NCI-H526 treated with DMSO at 0.1 percent for 48 hours (cell line): Measurements from ENCODE around the gene MYB.

Experiments
- DNase-seq: peaks from one replicate; lab custom pipeline; 2025; lab: John Stamatoyannopoulos, UW

Gene MYB

DNA sequence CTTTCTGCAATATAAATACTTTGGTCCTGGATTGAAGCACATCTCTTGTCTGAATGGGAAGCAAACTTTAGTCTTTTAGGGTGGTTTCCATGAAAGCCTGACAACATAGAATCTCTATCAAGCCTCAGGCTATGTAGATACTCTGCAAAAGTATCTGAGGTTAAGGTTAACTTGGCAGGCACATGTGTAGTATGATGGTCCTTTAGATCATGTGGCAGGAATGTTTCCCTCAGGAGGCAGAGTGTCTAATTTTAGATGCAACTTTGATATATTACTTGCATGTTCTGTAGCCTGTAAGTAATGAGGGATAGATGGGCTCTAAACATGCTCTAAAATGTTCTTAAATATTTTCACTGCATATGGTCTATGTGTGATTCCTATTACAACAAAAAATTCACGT, 8.2 kb downstream of the MYB start:
- no peak for DNase-seq

DNA sequence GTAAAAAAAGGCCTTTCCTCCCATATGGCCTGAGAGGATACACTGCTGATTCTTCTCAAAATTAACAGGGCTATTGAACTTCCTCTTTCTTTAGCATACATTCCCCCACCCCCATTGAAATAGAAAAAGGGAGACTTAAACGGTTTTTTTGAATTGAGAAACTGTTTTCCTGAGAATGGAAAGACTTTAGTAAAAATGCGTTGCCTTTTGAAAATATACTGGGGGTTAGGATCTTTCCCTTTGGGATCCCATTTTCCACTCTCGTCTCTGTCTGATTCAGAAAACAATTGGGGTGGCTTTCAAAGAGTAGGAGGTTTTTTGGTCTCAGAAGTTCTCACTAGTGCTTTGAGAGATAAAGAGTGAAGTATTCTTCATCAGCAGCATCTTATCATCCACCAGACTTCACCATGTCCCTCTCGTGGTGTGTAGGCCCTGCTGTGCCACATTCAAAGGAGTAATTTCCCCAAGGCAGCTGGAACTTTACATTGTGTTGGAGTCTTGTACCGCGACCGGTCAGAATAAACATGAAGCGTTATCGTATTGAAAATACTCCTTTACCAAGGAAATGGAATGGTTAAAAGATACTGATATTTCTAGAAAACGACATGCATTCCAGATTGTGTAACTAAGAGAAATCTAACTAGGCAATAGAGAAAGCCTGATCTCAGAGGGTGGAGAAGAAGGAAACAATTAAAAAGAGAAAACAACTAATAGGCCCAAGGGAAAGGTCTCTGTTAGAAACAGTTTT, 10.6 kb downstream of the MYB start:
- no peak for DNase-seq

DNA sequence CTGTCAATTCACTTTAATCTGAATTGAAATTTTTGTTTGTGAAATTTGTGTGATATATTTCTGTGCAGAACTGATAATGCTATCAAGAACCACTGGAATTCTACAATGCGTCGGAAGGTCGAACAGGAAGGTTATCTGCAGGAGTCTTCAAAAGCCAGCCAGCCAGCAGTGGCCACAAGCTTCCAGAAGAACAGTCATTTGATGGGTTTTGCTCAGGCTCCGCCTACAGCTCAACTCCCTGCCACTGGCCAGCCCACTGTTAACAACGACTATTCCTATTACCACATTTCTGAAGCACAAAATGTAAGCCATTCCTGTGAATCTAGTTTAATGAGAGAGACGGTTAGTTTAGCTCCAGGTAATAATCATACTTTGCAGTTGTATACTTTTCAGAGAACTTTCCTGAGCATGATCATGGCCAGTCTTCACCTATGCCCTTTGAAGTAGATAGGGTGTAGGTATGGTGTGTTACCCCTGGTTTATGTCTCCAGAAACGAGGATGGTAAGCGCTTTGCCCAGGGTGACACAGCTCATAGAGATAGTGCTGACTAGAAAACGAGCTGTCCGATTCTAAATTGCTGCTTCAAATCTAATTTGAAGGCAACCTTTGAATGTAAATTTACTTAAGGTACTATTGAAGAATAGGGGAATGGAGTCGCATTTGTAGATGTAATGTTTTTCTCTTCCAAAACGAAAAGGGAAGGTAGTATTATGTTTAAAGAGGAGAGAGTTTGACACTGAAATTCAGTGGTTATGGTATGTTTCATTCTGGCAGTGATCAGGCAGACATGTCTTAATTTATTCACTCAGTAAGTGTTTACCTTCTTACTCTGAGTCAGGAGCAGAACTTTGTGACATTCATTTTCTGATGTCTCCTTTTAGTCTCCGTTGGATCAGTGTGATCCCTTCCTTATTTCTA, 11.4 kb downstream of the MYB start:
- peak; percentile 100 for DNase-seq

DNA sequence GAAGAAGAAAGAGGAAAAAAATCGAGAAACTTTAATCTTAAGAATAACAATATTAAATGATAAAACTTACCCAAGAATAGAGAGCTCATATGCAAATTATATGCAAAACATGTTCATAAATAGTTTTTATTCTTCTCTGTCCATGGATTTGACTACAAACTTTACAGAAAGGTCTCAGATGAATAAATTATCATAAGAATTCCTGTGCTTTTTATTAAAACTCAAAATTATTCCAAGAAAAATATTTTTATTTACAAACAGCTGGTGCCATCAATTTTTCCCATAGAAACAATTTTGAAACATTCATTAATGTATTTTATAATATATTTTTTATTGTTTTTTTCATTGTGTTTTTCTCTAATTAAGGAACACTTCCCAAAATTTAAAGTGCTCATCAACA, 12.1 kb downstream of the MYB start:
- DNase-seq, result peak; percentile 100

DNA sequence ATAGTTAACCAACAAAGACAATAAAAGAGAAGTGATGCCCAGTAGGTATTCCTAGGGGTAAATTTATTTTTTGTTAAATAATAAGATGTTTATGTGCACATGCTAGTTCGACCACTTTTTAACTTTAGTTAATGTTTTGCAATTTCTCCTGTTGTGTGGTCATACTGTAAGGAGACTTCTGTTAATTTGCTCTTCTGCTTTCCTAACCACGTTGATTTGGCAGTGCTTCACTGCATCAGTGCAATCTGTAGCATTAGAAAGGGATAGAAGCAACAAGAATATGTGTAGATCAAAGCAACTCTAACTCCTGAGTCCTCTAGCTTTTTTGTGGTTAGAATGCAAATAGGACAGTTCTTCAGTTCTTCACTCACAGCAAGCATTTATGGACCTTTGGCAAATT, 13.9 kb downstream of the MYB start:
- DNase-seq, result no peak

DNA sequence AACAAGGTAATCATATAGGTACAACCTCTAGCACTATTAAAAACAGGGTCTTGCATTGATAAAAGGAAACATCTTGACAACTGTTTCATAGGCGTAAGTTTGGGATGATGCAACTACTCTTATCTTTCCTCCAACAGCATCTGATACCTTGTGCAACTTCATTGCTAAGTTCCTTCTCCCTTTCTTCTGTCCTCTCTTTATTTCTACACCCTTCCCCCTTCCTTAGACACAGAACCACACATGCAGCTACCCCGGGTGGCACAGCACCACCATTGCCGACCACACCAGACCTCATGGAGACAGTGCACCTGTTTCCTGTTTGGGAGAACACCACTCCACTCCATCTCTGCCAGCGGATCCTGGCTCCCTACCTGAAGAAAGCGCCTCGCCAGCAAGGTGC, 14.4 kb downstream of the MYB start:
- DNase-seq, result no peak

DNA sequence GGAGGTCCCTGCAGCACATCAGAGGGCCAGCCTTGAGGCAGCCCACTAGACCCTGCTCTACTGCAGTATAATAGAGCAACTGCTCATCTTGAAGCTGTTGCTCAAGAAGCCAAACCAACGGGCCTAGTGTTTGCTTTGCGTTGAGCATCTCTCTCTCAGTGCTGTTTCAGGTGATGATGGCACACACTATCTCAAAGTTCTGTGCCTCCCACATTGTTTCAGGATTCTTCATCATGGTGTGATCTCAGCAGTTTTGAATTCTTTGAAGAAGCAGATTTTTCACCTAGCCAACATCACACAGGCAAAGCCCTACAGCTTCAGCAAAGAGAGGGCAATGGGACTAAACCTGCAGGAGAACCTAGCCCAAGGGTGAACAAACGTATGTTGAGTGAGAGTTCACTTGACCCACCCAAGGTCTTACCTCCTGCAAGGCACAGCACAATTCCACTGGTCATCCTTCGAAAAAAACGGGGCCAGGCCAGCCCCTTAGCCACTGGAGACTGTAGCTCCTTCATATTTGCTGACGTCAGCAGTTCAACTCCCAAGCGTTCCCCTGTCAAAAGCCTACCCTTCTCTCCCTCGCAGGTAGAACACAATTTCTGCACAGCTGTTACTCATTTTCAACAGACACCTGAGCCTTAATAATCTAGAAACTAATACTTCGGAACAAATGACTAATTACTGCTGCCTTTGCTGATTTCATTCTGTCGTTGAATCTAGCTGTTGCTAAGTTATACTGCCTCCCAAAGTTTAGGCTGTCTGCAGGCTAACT, 15.8 kb downstream of the MYB start:
- DNase-seq, result no peak

DNA sequence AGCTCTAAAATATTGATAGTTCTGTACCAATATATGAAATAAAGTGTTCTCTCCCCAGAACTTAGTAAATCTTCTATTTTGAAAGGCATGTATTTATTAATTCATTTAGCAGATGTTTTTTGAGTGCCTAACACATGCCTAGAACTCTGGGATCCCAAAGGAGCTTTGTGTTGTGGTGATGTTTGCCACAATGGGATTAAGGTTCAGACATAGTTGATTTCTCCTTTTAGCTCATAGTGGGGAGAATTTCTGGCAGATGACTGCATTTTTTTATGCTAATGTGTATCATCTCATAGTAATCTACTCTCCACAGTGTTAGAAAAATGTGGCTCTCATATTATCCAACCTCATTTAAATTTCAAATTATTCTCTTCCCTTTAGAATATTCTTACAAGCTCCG, 21.7 kb downstream of the MYB start:
- DNase-seq, result peak; percentile 99

DNA sequence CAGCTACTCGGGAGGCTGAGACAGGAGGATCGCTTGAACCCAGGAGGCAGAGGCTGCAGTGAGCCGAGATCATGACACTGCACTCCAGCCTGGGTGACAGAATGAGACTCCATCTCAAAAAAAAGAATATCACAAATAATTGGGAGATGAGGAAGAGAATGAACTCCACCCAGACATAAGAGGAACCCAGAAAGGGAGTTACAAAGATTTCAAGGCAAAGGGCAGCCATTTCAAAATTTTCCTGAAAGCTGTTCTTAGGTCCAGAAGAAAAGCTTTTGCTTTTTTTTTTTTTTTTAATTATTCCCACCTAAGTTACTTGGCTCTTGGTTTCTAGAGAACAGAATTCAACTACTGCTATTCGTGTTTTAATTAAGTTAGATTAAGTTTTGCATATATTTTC, 23.8 kb downstream of the MYB start:
- no peak for DNase-seq

DNA sequence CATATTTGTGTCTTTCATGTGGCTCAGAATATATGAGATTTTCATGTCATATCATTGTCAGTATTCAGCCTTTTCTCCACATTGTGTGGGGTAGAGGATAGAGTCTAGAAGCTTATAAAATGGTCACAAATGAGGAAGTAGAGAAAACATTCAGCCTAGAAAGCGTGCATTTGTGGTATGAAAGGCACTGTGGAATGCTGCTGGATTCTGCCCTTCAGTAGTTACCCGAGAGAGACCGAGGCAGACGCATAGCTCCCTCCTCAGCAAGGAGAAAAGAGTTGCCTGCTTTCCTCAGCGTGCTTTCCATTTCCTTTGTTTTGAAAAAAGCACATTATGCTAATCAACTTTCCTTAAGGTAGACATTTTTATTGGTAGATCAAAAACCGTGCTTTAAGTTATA, 28.7 kb downstream of the MYB start:
- no peak for DNase-seq

DNA sequence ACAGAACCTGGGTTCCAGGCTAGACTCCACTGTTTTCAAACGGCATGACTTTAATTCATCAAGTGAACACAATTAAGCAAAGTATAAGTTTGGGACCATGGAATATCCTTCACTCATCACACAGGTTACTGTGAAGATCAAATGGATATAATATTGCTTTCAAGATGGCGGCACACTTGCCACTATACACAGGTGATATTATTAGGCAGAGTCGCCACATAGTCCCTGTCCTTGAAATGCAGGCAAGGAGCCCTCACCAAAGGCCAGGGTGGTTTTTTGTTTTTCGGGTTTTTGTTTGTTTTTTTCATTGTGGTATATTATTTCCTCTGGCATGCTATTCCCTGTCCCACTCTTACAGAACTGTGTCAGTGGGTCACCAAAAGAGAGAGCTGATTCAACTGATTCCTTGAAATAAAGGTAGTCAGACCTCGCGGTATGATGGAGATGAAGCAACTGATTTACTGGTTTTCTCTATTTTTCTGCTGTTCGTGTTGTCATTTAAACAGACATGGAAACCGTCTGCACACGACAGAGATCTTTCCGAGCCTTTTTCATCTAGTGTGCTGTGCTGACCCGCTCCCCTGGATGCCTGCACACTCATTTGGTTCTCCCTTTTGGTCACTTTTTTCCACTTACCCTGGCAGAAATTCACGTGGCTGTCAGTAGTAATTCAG, 29.7 kb downstream of the MYB start:
- no peak for DNase-seq

DNA sequence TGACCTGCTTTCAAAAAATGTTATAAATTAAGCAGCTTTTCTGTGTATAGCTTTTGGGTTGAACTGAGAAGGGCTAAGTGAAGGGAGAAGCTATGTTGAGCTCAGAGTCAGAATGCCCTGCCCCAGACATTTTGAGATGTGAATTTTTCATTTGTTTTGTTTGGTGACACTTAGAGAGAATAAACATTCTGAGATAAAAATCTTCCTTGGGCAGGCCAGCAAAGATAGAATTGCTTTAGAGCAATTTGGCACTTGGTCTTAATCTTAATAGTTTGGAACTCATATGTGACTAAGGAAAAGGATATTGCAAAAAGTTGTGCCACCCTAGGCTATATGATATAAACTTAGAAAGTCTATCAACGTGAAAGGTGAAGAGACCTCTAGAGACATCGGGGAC, 30.2 kb downstream of the MYB start:
- DNase-seq, result no peak

DNA sequence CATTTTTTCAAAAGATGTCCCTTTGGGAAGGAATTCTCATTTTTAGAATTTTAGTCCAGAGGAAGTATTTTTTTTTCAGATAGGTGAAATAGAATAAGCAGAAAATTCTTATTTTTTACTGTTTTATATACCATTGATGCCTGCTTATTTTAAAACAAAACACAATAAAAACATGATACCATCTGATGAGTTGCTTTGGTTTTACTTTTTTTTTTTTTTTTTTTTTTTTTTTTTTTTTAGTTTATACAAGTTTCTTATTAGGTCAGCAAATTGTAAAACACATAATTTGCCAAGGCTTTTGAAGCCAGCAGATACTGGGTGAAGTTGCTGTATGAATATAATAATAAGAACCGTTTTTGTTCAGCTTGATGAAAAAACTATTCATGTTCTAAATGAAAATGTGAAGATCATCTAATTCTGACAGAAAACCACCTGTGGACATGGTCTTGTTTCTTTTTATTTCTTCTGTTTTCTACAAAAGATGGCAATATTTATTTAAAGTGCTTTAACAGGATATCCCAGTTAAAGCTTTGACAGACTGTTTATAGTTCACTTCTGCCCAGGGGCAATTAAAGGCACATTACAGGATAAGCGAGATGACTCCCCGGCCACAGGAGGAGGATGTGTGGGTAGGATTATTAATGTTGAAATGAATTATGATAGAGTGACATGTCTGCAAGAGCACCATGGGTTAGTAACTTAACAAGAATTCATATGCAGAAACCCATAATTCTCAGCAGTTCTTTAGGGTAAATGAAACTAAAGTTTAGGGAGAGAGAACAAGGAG, 31.1 kb downstream of the MYB start:
- no peak for DNase-seq

DNA sequence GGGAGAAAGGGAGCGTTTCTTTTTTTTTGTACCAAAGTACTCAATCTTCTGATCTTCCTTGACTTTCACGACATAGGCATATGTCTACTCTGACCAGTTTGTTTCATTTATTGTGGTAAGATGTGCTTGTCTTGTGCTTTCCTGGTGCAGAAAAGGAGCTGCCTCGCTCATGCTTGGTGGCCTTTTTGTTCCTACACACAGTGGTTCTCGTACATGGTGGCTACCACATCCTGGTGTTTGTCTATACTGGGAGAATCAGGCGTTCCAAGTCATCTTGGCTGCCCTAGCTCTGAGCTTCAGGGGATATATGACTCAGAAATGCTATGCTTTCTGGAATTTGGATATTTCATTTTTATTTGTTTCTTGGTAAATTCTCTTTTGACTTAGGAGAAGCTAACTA, 31.8 kb downstream of the MYB start:
- DNase-seq, result no peak

DNA sequence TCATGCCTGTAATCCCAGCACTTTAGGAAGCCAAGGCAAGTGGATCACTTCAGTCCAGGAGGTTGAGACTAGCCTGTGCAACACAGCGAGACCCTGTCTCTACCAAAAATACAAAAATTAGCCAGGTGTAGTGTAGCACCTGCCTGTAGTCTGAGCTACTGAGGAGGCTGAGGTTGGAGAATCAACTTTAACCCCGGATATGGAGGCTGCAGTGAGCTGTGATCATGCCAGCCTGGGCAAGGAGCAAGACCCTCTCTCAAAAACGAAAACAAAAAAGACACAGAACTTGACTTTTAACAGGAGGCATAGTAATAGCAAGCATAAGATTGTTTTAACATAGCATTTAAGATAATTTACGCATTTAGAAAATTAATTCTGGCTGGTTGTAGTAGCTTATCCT, 32.5 kb downstream of the MYB start:
- no peak for DNase-seq

DNA sequence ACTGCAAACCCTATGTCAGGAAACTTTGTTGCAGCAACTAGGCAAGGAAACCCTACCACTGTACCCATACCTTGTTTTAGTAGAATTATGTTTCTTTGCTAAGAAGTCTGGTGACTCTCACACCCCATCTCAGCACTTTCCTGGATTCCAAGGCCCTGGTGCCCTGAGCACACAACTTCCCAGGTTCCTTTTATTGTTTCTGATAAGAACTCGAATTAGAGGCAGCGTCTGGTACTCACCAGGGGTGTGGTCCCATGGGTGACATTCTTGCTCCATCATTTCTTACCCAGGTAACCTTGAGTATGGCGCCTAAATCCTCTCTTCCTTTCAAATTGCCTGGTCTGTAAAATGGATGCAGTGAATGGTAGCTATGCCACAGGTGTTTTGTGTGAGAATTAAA, 34.1 kb downstream of the MYB start:
- no peak for DNase-seq

DNA sequence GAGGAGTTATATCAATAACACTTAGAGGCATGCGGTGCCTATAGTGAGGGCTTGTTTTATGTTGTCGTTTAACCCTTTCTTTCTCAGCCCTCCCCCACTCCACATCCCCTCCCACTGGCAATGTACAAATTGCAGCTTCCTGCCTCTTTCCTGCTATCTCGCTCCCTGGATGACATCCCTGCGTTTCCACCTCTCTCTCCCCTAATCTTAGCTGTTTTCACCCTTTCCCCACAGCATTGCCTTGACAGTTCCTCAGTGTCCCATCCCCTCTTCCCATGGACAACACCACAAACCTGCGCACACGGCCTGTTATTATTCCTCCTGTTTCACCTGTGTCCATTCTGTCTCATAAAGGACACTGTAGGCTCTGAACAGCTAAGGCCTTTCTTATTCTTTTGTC, 34.5 kb downstream of the MYB start:
- DNase-seq, result no peak

DNA sequence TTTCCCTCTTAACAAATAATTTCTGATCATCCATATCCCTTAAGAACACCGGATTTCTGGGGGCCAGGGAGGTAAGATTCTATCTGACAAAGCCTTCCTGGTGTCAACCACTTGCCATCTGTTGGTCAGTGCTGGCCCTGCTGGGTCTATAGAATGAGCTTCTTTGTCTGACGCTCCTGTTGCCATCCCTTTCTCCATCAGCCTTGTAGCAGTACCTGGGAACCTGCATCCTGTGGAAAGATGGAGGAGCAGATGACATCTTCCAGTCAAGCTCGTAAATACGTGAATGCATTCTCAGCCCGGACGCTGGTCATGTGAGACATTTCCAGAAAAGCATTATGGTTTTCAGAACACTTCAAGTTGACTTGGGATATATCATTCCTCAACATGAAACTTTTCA, 36.6 kb downstream of the MYB start:
- no peak for DNase-seq

DNA sequence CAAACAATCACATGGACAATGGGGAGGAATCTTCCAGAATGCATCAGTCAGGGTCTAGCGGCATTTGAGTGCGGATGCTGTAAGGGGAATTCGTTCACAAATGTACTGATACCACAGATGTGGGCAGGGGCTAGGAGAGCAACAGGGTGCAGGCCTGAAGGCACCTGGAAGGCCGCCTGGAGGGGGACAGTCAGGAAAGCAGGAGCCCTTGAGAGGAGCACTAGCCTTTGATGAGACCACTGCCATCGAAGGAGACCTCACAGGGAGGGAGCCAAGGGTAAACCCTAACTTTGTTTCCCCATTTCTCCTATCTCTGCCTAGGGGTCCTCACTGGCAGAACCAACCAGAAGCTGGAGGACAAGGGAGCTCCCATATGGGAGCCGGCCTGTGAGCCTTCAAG, 38.2 kb downstream of the MYB start:
- no peak for DNase-seq

DNA sequence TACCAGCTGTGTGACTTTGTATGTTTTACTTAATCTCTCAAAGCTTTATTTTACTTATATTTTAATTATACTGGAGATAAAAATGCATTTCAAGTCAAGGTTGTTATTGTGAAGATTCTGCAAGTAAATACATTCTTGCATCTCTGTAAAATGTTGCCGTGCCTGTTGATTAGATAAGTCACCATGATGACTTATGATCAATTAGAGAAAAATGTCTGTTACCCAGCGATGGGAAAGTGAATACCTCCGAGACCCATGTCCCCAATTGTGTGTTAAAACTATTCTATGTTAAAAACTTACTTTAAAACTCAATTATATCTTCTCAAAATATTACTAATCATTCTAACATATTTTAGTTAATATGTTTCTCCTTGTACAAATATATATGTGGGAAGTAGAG, 39.9 kb downstream of the MYB start:
- no peak for DNase-seq

DNA sequence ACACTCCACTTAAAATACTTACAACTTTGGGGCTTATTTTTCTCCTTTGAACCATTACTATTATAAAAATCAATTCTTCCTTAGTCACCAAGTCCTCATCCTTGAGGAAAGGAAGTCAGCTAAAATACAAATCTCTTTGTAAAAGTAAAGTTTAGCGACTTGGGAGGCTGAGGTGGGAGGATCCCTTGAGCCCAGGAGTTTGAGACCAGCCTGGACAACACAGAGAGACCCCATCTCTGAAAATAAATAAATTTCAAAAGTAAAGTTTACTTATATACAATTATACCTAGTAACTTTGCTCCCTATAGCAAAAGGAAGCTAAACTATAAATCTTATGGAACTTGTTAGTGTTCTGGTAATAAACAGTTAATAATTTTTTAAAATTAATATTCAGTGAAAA, 40.4 kb downstream of the MYB start:
- no peak for DNase-seq
